Brain pericyte (primary cell): ENCODE data around the gene DCC.

Experiments
- DNase-seq: peaks from one replicate; pipeline ENCODE4 v3.0.0-alpha.2; 2012; ENCODE audit warnings: low read depth, low spot score

The DCC gene

DNA sequence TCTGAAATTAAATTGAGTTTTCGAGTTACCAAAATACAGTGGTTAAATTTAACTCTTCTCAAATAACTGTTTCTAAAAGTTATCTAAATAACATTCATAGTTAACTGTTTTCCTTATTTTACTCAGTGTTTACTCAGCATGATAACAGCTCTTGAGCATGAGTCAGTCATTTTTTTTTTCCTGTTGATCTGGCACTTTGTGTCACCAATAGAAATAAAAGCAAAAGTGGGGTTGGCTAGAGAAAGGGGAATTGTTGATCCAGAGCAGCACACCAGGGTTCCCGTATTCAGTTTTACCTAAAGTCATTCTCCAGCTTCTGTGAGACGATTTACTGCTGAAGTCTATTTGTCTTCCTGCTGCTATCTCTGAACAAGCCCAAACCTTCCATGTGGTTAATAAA, 851.6 kb downstream of the DCC start:
- DNase-seq: no peak

DNA sequence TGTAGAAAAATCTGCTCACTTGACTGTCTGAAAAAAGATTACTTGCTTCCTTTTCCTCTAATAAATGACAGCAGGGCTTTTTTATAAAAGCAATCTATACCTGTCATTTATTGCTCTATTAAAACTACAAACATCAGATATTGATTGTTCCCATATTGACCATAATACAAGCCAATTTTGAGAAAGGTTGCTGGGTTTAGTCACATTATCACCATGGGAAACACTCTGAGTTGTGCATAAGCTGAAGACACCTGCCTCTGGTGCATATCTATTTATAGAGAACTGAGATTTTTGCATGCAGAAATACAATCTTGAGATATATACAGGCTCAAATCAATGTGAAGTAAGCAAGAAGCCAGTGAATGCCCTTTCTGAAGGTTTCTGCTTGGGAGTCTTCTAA, 853.9 kb downstream of the DCC start:
- no peak for DNase-seq

DNA sequence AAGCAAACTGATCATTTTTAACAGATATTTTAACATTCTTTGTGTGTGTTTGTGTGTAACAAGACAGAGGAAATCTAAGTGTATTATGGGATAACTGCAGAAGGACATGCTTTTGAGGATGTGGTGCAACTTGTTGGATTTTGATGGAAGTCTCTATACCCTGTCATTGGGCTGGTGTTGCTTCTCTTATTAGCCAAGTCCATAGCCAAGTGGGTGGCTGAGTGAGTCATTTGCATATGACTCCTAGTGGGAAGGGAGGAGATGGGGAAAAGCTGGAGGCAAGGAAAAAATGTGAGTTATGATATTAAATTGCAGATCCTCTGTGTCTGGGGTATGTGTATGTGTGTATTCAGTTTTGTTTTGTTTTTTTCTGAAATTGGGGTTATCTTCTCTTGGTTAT, 879.9 kb downstream of the DCC start:
- no peak for DNase-seq

DNA sequence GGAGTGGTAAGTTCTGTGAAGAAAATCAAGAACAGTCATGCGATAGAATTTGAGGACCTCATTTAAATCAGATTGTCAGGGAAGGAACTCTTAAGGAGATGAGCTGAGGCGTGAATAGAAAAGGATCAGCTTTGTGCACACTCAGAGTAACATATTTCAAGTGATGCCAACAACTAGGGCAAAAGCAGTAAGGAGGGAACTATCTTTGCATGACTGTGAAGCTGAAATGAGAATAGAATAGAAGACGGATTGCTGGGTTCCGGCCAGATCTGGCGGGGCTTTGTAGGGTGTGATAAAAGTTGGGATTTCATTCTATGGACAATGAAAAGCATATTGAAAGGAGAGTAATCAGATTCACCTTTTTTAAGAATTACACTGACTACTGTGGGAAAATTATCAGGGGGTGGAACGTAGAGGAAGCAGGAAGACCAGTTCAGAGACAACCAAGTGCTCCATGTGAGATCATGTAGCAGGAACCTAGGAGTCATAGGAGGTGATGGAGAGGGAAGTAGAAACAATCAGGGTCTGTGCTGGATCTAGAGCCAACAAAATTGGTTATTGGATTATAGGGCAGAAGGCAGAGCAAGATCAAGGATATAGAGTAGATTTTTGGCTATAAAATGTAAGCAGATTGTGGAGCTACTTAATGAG, 884.3 kb downstream of the DCC start:
- no peak for DNase-seq

DNA sequence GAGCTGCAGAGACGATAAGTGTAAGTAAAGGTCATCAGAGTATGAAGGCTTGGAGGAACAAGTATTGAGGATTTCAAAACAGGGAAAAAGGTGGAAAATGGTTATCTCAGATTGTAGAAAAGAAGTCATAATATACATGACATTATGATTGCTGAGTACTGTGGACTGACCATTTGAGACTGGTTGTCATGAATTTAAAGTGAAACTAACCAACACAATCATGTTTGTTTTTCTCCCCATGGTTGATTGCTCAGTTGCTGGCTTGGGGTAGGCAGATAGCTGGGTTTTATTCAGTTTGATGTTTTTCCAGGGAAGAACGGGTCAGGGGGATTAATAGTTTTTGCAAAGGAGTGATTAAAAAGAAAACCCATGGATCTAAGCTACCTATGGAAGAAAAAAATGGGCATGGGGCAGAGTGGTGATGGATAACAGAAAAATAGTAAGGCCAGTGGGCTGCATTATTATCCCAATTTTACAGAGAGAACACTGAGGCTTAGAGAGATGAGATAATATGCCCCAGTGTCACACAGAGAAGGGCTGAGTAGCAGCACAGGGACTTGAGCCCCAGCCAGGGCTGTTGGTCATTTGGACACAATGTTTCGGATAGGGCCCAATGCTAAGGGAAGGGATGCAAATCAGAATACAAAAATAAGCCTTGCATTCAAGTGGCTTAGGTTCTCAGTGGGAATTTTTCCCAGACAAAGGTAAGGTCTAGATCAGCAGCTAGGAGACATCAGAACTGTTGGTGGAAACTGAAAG, 885.7 kb downstream of the DCC start:
- DNase-seq: no peak

DNA sequence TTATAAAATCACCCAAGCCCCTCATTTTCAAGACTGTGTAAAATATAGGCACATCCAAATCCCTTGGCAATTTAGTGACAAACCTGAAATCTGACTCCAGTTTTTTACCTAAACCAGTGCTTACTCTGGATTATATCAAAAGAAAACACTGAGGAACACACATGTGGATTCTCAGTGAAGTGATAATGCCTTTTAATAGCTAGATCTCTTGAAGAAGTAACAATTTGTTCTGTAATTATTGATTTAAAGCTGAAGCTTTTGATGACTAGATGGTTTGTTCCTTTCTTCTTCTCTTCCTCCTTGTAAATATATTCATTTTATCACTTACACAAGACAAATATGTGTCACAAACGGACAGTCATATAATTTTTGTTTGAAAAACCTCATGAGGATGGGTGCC, 894.6 kb downstream of the DCC start:
- DNase-seq: no peak

DNA sequence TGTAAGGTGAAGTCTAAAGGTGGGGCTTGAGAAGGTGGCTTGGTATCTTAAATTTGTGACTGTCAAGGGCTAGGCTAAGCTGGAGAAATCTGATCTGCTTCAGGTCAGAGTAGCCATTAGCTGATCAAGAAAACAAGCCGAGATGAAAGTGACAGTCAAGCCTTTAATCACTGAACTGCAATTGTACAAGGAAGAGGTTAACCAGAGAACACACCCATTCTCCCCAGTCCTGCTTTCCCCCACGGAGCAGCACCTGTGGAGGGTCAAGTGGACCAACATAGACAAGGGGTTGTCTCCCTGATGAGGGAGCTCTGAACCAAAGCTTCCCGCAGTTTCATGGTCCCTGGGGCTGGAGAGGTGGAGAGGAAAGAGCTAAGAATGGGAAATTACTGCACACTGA, 901.2 kb downstream of the DCC start:
- no peak for DNase-seq

DNA sequence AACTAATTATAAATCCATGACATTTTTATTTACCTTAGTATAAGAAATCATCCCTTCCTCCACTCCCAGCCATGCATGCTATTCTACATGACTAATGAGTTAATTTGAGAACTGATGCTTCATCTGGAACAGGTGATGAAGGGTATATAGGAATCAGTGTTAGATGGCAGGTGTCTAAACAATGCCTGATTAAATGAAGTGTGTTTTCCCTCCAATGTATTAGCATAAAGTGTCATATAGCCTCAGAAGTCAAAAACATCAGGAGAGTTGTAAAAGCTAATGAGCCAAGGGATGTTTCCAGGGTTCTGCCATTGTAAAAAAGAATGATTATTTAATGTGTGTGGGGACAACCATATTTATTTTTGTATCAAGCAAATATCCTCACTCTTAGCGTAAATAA, 913.8 kb downstream of the DCC start:
- no peak for DNase-seq

DNA sequence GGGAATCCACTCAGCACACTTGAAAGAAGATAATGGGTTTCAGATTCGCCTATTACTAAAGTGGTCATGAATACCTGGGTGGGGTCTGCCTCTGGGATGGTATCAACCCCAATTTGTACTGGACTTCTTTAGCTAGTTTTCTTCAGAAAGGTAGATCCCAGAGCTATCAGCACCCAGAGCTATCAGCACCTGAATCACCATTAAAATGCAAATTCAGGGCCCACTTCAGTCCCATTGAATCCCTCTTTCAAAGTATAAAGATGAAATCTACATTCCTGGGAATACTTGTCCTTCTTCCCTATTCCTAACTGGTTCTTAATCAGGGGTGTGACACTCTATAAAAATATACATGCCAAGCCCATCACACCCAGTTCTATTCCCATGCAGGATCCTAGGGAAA, 914.3 kb downstream of the DCC start:
- DNase-seq: no peak

DNA sequence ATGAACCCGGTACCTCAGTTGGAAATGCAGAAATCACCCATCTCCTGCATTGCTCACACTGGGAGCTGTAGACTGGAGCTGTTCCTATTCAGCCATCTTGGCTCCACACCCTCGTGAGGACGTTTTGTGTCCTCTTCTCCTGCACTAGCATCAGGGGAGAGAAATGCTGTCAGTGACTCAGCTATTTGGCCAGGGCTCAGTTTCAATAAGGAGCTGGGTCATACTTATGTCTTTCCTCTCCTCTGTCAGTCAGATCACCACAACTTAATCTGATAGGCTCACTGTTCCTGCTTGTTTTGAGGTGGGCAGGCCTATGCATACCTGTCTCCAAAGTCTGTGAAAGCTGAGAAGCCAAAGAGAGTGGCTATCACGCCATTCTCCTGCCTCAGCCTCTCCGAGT, 921.2 kb downstream of the DCC start:
- DNase-seq: no peak

DNA sequence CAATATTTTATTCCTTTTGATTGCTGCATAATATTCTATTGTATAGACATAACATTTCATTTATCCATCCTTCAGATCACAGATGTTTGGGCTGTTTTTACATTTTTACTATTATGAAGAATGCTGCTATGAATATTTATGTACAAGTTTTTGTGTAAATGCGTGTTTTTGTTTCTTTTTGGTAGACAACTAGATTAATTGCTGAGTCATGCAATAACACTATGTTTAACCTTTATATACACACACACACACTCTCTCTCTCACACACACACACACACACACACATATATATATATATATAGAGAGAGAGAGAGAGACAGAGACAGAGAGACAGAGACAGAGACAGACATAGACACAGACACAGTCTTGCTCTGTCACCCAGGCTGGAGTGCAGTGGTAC, 926.9 kb downstream of the DCC start:
- DNase-seq: no peak

DNA sequence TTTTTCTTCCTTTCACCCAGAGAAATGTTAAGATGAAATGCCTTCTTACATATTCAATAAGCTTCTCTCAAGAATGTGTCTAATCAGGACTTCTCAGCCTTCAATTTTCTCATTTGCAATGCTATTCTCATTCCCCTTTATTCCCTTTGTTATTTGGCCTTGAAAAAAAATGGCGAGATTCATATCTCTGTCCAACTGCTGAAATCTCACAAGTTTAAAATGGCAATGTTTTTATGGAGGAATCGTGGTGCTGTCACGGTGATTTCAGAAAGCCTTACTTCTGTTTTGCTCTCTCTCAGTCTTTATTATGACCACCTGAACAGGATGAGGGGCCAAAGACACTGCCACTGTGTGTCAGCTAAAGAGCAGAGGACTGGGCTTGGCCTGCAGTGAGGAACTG, 928.5 kb downstream of the DCC start:
- no peak for DNase-seq

DNA sequence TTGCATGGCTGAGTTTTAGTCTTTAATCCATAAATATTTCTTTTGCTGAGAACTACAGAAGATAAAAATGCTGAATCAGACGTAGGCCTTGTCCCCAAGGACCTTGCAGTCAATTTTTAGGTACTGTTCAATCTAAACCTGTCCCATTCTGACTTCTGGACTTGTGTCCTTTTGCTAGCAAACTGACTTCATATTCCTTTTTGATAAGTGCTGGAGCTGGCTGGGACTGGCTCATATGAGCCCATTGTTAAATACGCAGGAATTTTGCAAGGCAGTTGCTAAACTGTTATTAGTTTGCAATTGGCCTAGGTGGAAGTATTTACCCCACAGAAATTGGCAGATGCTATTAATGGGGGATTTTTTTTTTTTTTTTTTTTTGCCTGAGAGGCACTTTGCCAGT, 941.4 kb downstream of the DCC start:
- DNase-seq: no peak

DNA sequence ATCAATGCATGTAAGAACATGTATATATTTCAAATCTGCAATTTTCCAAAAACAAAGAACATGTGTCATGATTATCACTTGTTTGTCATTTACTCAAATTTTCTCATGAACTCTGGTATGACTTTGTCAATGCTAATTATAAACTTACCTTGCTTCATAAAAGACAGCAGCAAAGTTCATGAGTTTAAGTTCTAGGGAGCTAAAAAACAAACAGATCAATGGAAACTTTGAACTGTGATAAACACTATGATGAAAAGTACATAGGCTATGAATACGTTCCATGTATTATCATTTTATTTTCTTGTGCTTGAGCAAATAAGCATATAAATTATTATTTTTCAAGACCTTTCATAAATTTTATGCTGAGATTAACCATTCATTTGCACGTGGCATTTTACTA, 943.7 kb downstream of the DCC start:
- no peak for DNase-seq

DNA sequence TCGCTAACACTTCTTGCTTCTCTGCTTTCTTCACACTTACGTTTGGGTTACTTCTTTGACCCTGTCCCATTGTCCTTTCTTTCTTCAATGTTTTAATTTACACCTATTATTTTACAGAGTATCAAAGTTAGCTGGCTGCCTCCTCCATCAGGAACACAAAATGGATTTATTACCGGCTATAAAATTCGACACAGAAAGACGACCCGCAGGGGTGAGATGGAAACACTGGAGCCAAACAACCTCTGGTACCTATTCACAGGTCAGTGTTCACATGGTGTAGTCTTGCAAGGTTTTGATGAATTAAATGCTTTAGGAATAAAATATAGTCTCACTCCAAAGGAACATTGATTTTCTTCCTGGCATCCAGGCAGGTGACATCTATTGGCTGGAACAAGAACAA, 965.5 kb downstream of the DCC start:
- DNase-seq: no peak

DNA sequence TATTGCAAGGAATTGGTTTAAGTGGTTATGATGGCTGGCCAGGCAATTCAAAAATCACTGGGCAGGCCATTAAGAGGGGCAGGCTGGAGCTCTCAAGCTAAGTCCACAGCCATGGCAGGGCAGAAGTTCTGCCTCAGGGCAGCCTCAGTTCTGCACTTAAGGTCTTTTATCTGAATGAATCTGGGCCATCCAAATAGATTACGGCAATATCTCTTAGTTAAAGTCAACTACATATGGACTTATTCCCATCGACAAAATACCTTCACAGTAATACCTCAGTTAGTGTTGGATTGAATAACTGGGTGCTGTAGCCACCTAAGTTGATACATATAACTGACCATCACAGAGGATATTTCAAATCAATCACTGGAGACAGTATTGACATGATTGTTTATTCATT, 979.6 kb downstream of the DCC start:
- no peak for DNase-seq

DNA sequence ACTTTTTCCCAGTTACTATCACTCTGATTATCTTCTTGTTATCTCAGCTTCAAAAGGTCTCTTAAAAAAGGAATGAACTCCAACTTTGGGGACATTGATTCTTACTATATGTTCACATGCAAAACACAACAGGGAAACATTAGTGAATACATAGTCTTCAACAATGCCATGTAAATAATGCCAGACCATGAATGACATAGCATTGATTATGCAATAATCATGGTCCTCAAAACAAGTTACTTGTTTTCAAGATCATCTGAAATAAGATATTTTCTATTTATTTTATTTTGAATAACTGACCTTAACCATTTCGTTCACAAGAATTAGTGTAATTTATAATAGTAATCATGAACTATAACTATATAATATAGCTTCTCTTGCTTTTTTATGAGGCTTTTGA, 982.2 kb downstream of the DCC start:
- no peak for DNase-seq

DNA sequence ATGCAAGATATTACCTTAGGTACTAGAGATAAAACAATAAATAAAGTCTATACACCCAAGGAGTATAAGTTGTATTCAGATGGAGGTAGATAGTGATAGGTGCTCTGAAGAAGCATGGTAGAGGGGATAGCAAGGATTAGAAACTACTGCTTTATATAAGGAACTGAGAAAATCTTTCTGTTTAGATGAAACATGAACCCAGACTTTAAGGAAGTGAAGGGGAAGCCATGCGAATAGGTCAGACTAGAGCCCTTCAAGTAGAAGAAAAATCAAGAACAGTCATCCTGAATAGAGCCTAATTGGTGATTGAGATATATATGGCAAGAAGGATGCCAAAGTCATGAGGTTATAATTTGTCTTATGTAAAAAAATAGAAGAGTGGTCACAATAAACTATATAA, 984.4 kb downstream of the DCC start:
- DNase-seq: no peak

DNA sequence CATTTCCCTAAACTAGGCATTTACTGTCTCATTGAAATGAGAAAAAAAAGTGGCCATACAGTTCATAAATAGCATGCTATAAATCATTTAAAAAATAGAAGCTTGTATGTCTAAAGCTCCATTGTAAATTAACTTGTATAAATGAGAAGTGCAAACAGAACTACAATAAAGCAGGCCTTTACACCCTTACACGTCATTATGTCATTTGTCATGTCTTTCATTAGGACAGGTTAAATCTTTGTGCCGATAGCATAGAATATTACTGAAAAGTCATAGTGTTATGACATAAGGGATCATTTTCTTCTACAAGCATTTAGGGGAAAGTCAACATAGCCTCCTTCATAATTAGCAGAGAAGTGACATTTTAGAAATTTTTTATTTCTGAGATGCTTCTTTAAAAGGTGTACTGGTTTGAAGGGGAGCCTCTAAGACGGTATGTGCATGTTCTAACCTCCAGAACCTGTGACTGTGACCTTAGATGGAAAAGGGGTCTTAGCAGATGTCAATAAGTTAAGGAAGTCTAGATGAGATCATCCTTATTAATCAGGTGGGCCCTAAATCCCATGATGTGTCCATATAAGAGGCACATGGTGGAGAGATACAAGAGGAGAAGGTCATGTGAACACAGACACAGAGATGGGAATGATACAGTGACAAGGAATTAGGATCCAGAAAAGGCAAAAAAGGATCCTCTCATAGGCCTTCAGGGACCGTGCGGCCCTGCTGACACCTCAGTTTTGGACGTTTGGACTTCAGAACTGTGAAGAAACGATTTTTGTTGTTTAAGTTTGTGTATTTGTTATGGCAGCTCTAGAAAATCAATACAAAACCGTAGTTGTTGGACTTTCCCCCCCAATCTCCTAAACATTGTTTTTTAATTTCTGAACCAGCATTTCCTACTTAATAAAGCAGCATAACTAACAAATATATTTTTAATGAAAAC, 1020.8 kb downstream of the DCC start:
- no peak for DNase-seq

DNA sequence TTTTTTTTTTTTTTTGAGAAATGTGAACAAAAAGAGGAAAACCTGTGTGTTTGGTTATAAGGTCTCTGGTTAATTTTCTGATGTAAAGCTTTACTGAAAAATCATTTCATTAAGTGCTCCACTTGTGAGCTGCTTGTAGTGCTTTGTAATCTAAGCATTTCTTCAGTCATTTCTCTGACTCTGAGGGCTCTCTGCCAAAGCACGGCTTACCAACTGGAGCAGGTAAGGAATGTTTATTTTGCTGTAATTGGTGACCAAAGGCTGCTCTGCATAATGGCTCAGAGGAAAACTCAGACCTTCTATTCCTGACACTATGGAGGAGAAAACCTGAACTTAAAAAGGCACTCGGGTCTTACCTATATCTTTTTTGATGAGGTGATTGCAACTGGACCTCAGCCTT, 1035.6 kb downstream of the DCC start:
- no peak for DNase-seq

DNA sequence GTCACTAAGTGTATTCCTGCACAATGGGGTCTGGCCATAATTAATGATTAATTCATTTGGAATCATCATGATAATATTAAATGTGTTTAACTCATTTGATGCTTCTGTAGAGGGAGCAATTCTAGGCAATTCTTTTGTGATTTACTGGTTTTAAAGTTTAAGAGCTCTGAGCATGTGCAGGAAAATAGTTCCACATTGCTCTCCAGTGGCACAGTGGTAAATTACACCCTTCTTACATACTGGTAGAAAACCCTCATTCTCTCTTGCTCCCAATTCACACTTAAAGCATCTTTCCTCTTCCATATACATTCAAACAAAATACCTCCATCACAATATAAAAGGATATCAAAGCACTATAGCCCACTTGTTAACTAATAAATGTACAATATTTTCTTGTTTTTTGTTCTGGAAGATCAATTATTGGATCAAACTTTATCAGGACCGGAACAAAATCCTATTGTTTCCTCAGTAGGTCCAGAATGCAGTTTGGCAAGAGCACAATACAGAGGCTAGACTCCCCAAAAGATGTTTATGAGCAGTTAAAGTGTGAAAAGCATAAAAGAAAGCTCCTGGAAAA, 1040.2 kb downstream of the DCC start:
- DNase-seq: no peak

DNA sequence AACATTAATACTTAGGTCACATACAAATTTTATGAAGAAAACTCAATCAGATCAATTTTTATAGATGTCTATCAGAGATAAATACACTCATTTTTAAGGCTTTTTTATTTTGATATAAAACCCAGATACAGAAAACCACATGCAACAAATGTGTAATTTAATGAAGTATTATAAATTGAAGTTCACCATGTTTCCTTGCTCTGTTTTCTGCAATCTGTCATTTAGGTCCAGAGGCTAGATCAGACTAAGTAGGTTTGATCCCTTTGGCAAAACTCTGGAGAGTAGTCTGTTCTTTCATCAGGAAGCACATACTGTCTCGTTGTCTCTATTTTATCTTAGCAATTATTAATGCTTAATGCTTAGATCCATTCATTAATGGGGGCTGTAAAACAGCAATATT, 1042.9 kb downstream of the DCC start:
- DNase-seq: no peak
